Measurements from ENCODE around the gene BMPR2.

Gene BMPR2

DNA sequence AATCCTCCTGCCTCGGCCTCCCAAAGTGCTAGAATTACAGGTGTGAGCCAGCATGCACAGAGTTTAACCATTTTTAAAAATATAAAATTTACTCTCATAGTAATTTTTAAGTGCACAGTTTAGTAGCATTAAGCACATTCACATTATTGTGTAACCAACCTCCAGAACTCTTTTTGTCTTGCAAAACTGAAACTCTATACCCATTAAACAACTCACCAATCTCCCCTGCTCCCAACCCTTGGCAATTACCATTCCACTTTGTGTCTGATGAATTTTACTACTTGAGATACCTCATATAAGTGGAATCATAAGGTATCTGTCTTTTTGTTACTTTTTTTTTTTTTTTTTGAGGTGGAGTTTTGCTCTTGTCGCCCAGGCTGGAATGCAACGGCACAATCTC lies 112.5 kb downstream of the BMPR2 start:
- no peak overlapping the region for H3K23ac ChIP-seq (ENCODE audit: low read length)
- peaks cover 3% of the 10 kb centered on the region for H3K79me2 ChIP-seq (ENCODE audit: control insufficient read depth, insufficient read depth, low read length)
- no peak overlapping the region for H2AK5ac ChIP-seq (ENCODE audit: low read length)
- H3K27ac ChIP-seq (ENCODE audit: low read depth, low read length) = no peak overlapping the region
- no CpG with 5 or more reads among the region's 3 CpGs for WGBS (ENCODE audit: extremely low coverage, insufficient coverage, low lambda C conversion rate)
- H3K9ac ChIP-seq (ENCODE audit: low read length) = no peak overlapping the region
- no peak overlapping the region for H3K56ac ChIP-seq (ENCODE audit: low read length)
- no peak overlapping the region for H2BK5ac ChIP-seq (ENCODE audit: low read length)
- H3K4me2 ChIP-seq (ENCODE audit: low read length) = no peak overlapping the region
- no peak overlapping the region for H3K18ac ChIP-seq (ENCODE audit: low read length)
- H3K4me1 ChIP-seq (ENCODE audit: control insufficient read depth, low read depth, low read length) = no peaks in the 10 kb centered on the region
- no peak overlapping the region for H4K5ac ChIP-seq (ENCODE audit: low read length)
- H3K27me3 ChIP-seq (ENCODE audit: insufficient read depth, low read length, poor library complexity) = no peaks in the 10 kb centered on the region
- H4K8ac ChIP-seq (ENCODE audit: low read depth, low read length) = peak overlapping the region; percentile 28
- no peak overlapping the region for H3K4me3 ChIP-seq (ENCODE audit: low read length)
- H3K4ac ChIP-seq (ENCODE audit: low read depth, low read length) = no peak overlapping the region
- no peak overlapping the region for H2BK15ac ChIP-seq (replicated peaks; ENCODE audit: low read depth)
- peaks cover 6% of the 10 kb centered on the region for H3K79me1 ChIP-seq (ENCODE audit: low read length)
- DNase-seq = no peak
- H2BK120ac ChIP-seq (ENCODE audit: low read depth, low read length) = no peak overlapping the region
- no peaks in the 10 kb centered on the region for H3K36me3 ChIP-seq (ENCODE audit: control insufficient read depth, insufficient read depth, low read length)

DNA sequence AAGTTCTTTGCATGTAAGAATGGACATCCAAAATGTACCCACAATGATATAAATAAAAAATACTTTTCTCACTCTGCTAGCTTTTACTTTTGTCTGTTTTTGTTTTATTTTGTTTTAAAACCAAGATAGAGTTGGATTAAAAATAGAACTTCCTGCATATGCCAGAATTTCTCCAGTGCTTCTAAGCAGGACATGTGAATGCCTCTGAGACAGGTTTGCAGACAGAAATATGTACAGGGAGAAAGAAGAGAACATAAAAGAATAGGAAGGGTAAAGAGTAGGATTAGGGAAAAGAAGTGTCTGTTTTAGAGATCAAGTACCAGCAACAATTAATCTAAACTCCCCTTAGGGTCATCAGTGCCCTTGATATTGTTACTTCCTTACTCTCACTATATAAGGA lies 114.4 kb downstream of the BMPR2 start:
- Histone ChIP-seq H3K4me2 (ENCODE audit: low read length) (no peak overlapping the region), H3K4me1 (ENCODE audit: control insufficient read depth, low read depth, low read length) (no peaks in the 10 kb centered on the region), H3K9ac (ENCODE audit: low read length) (no peak overlapping the region), H3K36me3 (ENCODE audit: control insufficient read depth, insufficient read depth, low read length) (no peaks in the 10 kb centered on the region), H3K4ac (ENCODE audit: low read depth, low read length) (no peak overlapping the region), H3K79me1 (ENCODE audit: low read length) (peaks cover 10% of the 10 kb centered on the region), H3K23ac (ENCODE audit: low read length) (no peak overlapping the region), H3K18ac (ENCODE audit: low read length) (no peak overlapping the region), H3K4me3 (ENCODE audit: low read length) (no peak overlapping the region), H2AK5ac (ENCODE audit: low read length) (no peak overlapping the region), H2BK5ac (ENCODE audit: low read length) (no peak overlapping the region), H3K27ac (ENCODE audit: low read depth, low read length) (no peak overlapping the region), H2BK120ac (ENCODE audit: low read depth, low read length) (no peak overlapping the region), H3K27me3 (ENCODE audit: insufficient read depth, low read length, poor library complexity) (no peaks in the 10 kb centered on the region), H3K79me2 (ENCODE audit: control insufficient read depth, insufficient read depth, low read length) (peaks cover 6% of the 10 kb centered on the region), H3K56ac (ENCODE audit: low read length) (no peak overlapping the region), H4K5ac (ENCODE audit: low read length) (no peak overlapping the region), H4K8ac (ENCODE audit: low read depth, low read length) (no peak overlapping the region), H2BK15ac (replicated peaks; ENCODE audit: low read depth) (no peak overlapping the region)
- no peak for DNase-seq

DNA sequence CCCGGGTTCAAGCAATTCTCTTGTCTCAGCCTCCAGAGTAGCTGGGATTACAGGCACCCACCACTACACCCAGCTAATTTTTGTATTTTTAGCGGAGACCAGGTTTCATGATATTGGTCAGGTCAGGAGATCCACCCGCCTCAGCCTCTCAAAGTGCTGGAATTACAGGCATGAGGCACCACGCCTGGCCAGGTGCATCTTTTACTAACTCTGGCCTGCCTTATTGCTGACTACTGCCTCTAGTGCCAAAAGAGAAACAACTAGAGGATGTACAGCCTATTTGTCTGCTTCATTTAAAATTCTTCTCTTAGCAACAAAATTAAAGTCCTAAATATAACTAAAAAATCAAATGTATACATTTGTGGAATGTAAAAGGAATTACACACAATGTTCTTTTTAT lies 115.4 kb downstream of the BMPR2 start:
- Histone ChIP-seq H4K5ac (ENCODE audit: low read length) (no peak overlapping the region), H3K56ac (ENCODE audit: low read length) (no peak overlapping the region), H3K36me3 (ENCODE audit: control insufficient read depth, insufficient read depth, low read length) (no peaks in the 10 kb centered on the region), H3K9ac (ENCODE audit: low read length) (no peak overlapping the region), H2BK5ac (ENCODE audit: low read length) (no peak overlapping the region), H3K27me3 (ENCODE audit: insufficient read depth, low read length, poor library complexity) (no peaks in the 10 kb centered on the region), H3K79me1 (ENCODE audit: low read length) (peaks cover 10% of the 10 kb centered on the region), H3K4ac (ENCODE audit: low read depth, low read length) (no peak overlapping the region), H3K4me3 (ENCODE audit: low read length) (no peak overlapping the region), H3K79me2 (ENCODE audit: control insufficient read depth, insufficient read depth, low read length) (peaks cover 6% of the 10 kb centered on the region), H2BK15ac (replicated peaks; ENCODE audit: low read depth) (no peak overlapping the region), H4K8ac (ENCODE audit: low read depth, low read length) (no peak overlapping the region), H2AK5ac (ENCODE audit: low read length) (no peak overlapping the region), H3K4me2 (ENCODE audit: low read length) (no peak overlapping the region), H3K18ac (ENCODE audit: low read length) (no peak overlapping the region), H3K27ac (ENCODE audit: low read depth, low read length) (no peak overlapping the region), H3K4me1 (ENCODE audit: control insufficient read depth, low read depth, low read length) (no peaks in the 10 kb centered on the region), H3K23ac (ENCODE audit: low read length) (no peak overlapping the region), H2BK120ac (ENCODE audit: low read depth, low read length) (no peak overlapping the region)
- no CpG with 5 or more reads among the region's 4 CpGs for WGBS (ENCODE audit: extremely low coverage, insufficient coverage, low lambda C conversion rate)
- no peak for DNase-seq

- no peaks in the 10 kb centered on the region for H3K36me3 ChIP-seq (ENCODE audit: control insufficient read depth, insufficient read depth, low read length)
- H2BK15ac ChIP-seq (replicated peaks; ENCODE audit: low read depth) = no peak overlapping the region
- no peak overlapping the region for H3K27ac ChIP-seq (ENCODE audit: low read depth, low read length)
- no peaks in the 10 kb centered on the region for H3K4me1 ChIP-seq (ENCODE audit: control insufficient read depth, low read depth, low read length)
- H3K79me1 ChIP-seq (ENCODE audit: low read length) = peaks cover 9% of the 10 kb centered on the region
- peaks cover 6% of the 10 kb centered on the region for H3K79me2 ChIP-seq (ENCODE audit: control insufficient read depth, insufficient read depth, low read length)
- H3K56ac ChIP-seq (ENCODE audit: low read length) = no peak overlapping the region
- peak; percentile 73 for DNase-seq
- H4K5ac ChIP-seq (ENCODE audit: low read length) = no peak overlapping the region
- WGBS (ENCODE audit: extremely low coverage, insufficient coverage, low lambda C conversion rate) = no CpG with 5 or more reads among the region's 13 CpGs
- no peak overlapping the region for H3K23ac ChIP-seq (ENCODE audit: low read length)
- H3K18ac ChIP-seq (ENCODE audit: low read length) = no peak overlapping the region
- H3K9ac ChIP-seq (ENCODE audit: low read length) = no peak overlapping the region
- H3K4me3 ChIP-seq (ENCODE audit: low read length) = no peak overlapping the region
- H2BK120ac ChIP-seq (ENCODE audit: low read depth, low read length) = no peak overlapping the region
- H3K4ac ChIP-seq (ENCODE audit: low read depth, low read length) = no peak overlapping the region
- H2AK5ac ChIP-seq (ENCODE audit: low read length) = no peak overlapping the region
- no peak overlapping the region for H3K4me2 ChIP-seq (ENCODE audit: low read length)
- no peaks in the 10 kb centered on the region for H3K27me3 ChIP-seq (ENCODE audit: insufficient read depth, low read length, poor library complexity)
- H2BK5ac ChIP-seq (ENCODE audit: low read length) = no peak overlapping the region
- H4K8ac ChIP-seq (ENCODE audit: low read depth, low read length) = no peak overlapping the region
These were observed 118.4 kb downstream of the BMPR2 start for GRCh38 chr2:202494300-202495229.

GRCh38 chr2:202495230-202495604 lies 119.1 kb downstream of the BMPR2 start:
- Histone ChIP-seq H3K4ac (ENCODE audit: low read depth, low read length) (no peak overlapping the region), H4K8ac (ENCODE audit: low read depth, low read length) (no peak overlapping the region), H2AK5ac (ENCODE audit: low read length) (no peak overlapping the region), H3K9ac (ENCODE audit: low read length) (peak overlapping the region; percentile 6), H3K56ac (ENCODE audit: low read length) (peak overlapping the region; percentile 47), H3K27ac (ENCODE audit: low read depth, low read length) (no peak overlapping the region), H2BK15ac (replicated peaks; ENCODE audit: low read depth) (no peak overlapping the region), H4K5ac (ENCODE audit: low read length) (no peak overlapping the region), H3K4me1 (ENCODE audit: control insufficient read depth, low read depth, low read length) (no peaks in the 10 kb centered on the region), H3K23ac (ENCODE audit: low read length) (no peak overlapping the region), H3K4me2 (ENCODE audit: low read length) (no peak overlapping the region), H2BK120ac (ENCODE audit: low read depth, low read length) (no peak overlapping the region), H2BK5ac (ENCODE audit: low read length) (no peak overlapping the region), H3K27me3 (ENCODE audit: insufficient read depth, low read length, poor library complexity) (no peaks in the 10 kb centered on the region), H3K18ac (ENCODE audit: low read length) (no peak overlapping the region), H3K4me3 (ENCODE audit: low read length) (no peak overlapping the region), H3K79me2 (ENCODE audit: control insufficient read depth, insufficient read depth, low read length) (peaks cover 3% of the 10 kb centered on the region), H3K79me1 (ENCODE audit: low read length) (peaks cover 4% of the 10 kb centered on the region), H3K36me3 (ENCODE audit: control insufficient read depth, insufficient read depth, low read length) (no peaks in the 10 kb centered on the region)
- no peak for DNase-seq
- no CpG with 5 or more reads among the region's 23 CpGs for WGBS (ENCODE audit: extremely low coverage, insufficient coverage, low lambda C conversion rate)

Measured in mesendoderm (in vitro differentiated cells).